HG02943 (cell line): ENCODE results near the gene AOAH.
"Not testable (repeated sequence)": the region's sequence is repeated elsewhere in the genome, so short reads cannot be mapped to it uniquely, and the experiment has no call there.

Experiments
- ATAC-seq: cut with Tn5 transposase; IDR thresholded peaks from one replicate; pipeline ENCODE4 v1.9.1; 2021; ENCODE audit warnings: mild to moderate bottlenecking, low read depth, moderate library complexity; ENCODE audit not compliant: unreplicated experiment

The AOAH gene

DNA sequence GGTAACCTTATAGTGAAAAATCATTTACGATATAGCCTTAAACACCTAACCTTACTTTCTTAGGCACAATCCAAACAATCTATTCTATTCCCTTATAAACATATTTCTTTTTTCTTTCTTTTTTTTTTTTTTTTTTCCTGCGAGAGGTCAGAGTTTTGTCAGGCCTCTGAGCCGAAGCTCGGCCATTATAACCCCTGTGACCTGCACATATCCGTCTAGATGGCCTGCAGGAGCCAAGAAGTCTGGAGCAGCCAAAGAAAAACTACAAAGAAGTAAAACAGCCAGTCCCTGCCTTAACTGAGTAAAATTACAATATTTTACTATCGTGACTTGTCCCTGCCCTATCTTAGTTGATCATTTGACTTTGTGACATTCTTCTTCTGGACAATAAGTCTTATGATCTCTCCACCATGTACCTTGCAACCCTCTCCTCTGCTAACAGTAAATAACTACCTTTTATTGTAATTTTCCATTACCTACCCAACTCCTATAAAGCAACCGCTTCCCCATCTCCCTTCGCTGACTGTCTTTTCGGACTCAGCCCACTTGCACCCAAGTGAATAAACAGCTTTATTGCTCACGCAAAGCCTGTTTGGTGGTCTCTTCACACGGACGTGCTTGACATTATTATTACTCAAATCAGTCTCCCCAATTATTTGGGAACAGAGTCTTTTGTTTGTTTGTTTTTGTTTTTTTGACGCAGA, 64.5 kb downstream of the AOAH start:
- no peak for ATAC-seq

DNA sequence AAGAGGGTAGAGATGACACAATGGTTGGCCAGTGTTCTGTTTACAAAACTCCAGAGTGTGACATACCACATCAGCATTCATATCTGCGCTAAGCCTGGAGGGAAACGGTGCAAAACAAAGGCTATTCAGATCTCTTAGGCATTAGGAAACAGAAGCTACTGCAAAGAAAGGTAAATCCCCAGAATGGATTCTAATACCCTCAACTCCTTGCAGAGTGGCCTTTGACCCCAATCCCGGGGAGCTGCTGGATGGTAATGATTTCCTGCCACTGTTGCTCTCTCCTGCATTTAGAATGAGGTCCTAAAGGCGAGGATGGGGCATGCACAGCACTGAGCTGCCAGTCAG, 65.2 kb downstream of the AOAH start:
- no peak for ATAC-seq

DNA sequence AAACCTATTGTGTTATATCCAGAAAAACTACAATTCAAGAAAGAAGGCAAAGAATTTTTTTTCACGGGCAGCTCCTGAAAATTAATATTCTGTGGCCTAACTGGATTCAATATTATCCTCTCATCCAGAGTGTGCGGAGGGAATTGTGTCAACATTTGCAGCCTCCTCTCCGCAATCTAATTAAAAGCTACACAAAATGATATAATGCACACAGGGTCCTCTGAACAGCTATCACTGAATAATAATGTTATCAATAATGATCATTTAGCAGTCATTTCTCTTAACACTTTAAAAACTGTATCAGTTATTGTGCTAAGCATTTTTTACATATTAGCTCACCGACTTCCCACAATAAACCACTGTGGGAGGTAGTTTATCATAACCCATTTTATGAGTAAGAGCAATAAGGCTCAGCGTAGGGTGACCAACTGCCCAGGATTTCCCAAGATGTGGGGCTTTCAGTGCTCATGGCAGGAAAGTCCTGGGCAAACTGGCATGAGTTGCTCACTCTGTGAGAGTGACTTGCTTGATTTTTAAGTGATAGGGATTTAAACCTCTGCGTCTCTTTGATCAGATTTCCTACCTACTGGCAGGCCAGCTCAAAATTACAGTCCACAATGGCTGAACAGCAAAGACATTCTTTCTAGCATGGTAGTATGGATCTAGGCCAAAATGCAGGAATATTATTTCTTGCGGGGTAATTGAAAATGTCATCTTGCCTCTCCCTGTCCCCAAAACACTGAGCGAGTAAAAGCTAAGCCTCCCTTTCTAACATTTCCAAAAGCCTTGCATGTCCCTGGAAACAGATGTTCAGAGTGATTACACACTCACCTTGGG, 65.7 kb downstream of the AOAH start:
- no peak for ATAC-seq

GRCh38 chr7:36657036-36657660, 67.1 kb downstream of the AOAH start:
- no peak for ATAC-seq

DNA sequence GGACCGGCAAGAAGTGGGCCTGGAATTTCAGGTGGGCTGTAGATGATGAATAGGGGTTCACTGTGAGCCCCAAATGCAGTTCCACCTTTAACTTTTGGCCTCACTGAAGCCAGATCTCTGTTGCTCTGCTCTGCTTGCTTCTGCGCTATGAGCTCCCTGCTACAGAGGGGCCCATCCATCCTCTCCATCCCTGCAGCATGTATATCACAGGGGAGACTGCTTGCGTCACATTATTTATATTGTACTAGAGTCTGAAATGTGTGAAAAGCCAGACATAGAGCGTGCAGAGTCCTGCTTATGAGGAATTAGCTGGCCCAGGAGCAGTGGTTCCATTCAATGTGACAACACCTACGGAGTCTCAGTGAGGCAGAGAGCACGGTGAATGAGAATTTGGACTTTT, 69.9 kb downstream of the AOAH start:
- no peak for ATAC-seq

- no peak for ATAC-seq
Observed at GRCh38 chr7:36653663-36654355, 70.5 kb downstream of the AOAH start.

DNA sequence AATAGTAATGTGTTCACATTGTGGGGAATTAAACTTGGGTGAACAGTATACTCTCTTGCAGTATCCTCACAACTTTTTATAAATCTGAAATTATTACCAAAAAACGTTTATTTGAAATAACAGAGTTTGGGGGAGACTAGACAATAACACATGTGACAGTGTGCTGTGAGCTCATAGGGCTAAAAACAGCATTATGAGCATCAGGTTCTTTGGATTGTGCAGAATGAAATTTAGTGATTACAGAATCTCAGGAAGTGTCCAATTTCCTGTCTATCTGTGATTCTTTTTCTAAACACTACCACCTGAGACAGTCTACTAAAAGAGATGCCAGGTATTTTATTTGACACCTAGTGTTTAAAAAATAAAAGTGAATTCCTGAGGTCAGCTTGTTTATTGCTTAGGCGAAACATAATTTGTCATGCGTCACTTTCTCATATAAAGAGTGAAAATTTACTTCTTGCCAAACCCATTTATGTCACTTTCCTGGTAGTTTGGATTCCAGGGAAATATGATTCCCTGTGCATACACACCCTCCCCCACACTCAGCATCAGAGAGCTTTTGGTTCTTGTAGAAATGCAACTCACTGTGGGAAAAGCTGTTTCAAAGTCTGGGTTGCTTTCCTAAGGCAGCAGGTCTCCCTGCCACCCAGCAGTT, 71.2 kb downstream of the AOAH start:
- ATAC-seq, result no peak

- no peak for ATAC-seq
Observed at GRCh38 chr7:36652431-36652830, 71.9 kb downstream of the AOAH start.

DNA sequence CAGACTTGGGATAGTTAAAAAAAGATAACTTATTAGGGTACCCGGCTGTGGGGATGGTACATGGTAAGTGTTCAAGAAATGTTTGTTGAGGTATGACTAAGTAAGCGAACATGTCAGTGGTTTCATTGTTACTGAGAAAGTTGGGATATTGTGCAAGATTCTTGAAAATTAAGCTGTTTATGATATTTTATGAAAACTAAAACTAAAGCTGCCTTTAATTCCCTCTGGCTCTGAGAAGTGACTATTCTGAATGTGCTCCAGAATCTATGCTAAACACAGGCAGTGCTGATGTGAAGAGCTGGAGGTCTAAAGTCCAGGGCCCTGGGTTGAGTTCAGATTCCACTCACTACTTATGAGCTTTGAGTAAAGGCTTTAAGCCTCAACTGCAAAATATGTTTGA, 72.9 kb downstream of the AOAH start:
- ATAC-seq, result no peak

GRCh38 chr7:36650766-36651312, 73.5 kb downstream of the AOAH start:
- no peak for ATAC-seq

DNA sequence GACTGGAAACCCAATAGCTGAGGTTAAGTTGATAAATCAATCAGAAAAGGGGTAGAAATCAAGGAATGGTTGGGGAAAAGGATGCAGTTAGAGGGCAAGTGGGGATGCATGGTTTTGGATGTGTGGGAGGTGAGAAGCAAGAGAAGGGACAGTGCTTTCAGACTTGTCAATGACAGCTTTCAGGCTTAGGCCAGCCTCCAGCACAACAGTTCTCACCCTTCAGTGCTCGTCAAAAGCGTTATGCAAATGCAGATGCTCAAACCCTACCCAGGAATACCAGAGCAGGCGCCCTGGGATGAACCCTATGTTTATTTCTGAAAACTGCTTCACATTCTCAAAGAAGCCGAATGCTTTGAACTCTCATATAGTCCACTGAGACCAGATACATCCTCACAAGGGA, 74.0 kb downstream of the AOAH start:
- ATAC-seq, result no peak

DNA sequence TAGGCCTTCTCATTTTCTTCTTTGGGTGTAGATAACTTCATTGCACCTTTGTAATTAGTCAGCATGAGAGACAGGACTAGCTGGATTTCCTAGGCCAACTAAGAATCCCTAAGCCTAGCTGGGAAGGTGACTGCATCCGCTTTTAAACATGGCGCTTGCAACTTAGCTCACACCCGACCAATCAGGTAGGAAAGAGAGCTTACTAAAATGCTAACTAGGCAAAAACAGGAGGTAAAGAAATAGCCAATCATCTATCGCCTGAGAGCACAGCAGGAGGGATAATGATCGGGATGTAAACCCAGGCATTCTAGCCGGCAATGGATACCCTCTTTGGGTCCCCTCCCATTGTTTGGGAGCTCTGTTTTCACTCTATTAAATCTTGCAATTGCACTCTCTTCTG, 75.0 kb downstream of the AOAH start:
- ATAC-seq, result not testable (repeated sequence)

DNA sequence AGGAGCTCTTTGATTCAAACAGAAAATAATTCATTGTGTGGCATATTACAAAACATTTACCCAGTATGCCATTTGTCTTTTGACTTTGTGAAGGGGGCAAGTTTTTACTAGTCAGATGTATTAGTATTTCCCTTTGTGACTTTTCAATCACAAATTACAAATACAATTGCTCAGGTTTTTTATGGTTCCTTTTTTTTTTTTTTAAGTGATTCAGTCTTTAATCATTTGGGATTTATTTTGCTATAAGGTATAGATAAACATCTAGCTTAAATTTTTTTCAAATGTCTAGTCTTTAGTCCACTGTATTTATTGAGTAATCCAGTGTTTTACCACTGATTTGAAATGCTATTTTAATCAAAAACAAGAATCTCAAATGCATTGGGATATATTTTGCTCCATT, 75.9 kb downstream of the AOAH start:
- ATAC-seq, result no peak

- no peak for ATAC-seq
Observed at GRCh38 chr7:36644625-36645422, 79.5 kb downstream of the AOAH start.

- ATAC-seq, result no peak
Observed at GRCh38 chr7:36642414-36642813, 81.9 kb downstream of the AOAH start.

GRCh38 chr7:36642010-36642409, 82.3 kb downstream of the AOAH start:
- ATAC-seq, result no peak

GRCh38 chr7:36640682-36641081, 83.6 kb downstream of the AOAH start:
- no peak for ATAC-seq

- no peak for ATAC-seq
Observed at GRCh38 chr7:36639826-36640225, 84.5 kb downstream of the AOAH start.

DNA sequence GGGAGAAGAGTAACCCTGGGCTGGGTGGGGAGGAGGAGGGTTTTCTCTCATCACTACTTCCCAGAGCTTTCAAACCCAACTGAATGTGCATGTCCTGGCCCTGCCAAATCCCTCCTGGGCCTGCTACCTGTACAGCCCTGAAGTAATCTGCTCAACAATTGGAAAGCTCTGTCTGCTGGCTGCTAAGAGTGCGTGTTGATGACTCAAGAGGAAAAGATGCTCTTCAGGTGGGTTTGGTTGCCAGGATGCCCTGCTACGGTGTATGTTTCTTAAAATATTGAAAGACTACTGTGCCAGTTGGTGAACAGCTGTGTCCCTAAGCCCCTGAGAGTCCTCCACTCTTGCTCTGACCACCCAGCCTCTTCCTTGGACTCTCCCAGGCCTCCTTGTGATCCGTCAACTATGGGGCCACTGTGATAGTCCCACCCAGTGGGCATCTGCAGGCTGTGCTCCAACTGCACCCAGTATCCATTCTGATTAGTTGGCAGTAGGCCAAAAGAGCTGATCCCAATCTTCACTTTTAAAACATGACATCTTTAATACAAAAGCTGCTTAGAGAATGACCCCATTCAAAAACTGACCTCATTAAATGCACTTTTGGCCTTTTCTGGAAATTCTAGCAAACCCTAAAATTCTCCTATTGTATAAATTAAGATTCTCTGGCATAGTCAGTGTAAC, 85.6 kb downstream of the AOAH start:
- no peak for ATAC-seq
